IMR-90 (cell line): ENCODE measurements around the gene OR6C1. TPM values are rescaled to one million over a fixed set of nuclear protein-coding genes. Genes with fewer than 3 reads are reported as not detected.

Source experiments
- ATAC-seq: fragments of 200-7000 bp; cut with Tn5 transposase; 2 replicates; pipeline ENCODE4 v1.9.1; 2020; ENCODE audit warnings: low read depth, mild to moderate bottlenecking, moderate library complexity
- BruUV-seq: library from RNA; stranded (reverse); fragments of 400-500 nt; replicated peaks from 2 replicates; lab custom pipeline; 2021; lab: Mats Ljungman, UMichigan
- CTCF ChIA-PET: fragments of 300-600 bp; formaldehyde crosslinking; extraction: SDS; loops from one replicate; lab custom pipeline; 2021; ENCODE audit warnings: antibody characterized with exemption; lab: Yijun Ruan, JAX
- POLR2A ChIA-PET: fragments of 300-600 bp; sonication (Branson Sonifier 250); formaldehyde crosslinking; loops from one replicate; lab custom pipeline; 2022; ENCODE audit warnings: antibody characterized with exemption; ENCODE audit not compliant: unreplicated experiment; lab: Charles Lee
- DNase-seq: peaks from one replicate; pipeline ENCODE4 v3.0.0; 2013
- H2AFZ ChIP-seq: replicated peaks from 2 replicates; pipeline ENCODE3; 2013; ENCODE audit warnings: low read length, mild to moderate bottlenecking; ENCODE audit not compliant: poor library complexity
- H2AK5ac ChIP-seq: 2 replicates; pipeline ENCODE4 v1.6.1; 2013; ENCODE audit warnings: low read depth, low read length, inconsistent platforms
- H2AK9ac ChIP-seq: replicated peaks from 2 replicates; pipeline ENCODE3; 2013; ENCODE audit warnings: mild to moderate bottlenecking, low read depth, low read length, moderate library complexity; ENCODE audit not compliant: poor library complexity
- H2BK120ac ChIP-seq: 2 replicates; pipeline ENCODE4 v1.6.1; 2013; ENCODE audit warnings: low read depth, low read length, inconsistent platforms
- H2BK15ac ChIP-seq: 3 replicates; pipeline ENCODE4 v1.6.1; 2013; ENCODE audit warnings: low read depth, low read length, inconsistent platforms
- H2BK20ac ChIP-seq: 2 replicates; pipeline ENCODE4 v1.6.1; 2013; ENCODE audit warnings: low read depth, mild to moderate bottlenecking, inconsistent platforms, low read length, moderate library complexity
- H2BK5ac ChIP-seq: 2 replicates; pipeline ENCODE4 v1.6.1; 2013; ENCODE audit warnings: mild to moderate bottlenecking, low read depth, low read length, inconsistent platforms; ENCODE audit not compliant: poor library complexity, severe bottlenecking
- H3K14ac ChIP-seq: replicated peaks from 2 replicates; pipeline ENCODE4 v1.6.1; 2013; ENCODE audit warnings: low read depth, low read length, inconsistent platforms
- H3K18ac ChIP-seq: 2 replicates; pipeline ENCODE4 v1.6.1; 2013; ENCODE audit warnings: low read depth, low read length, control low read depth
- H3K23ac ChIP-seq: 2 replicates; pipeline ENCODE4 v1.6.1; 2013; ENCODE audit warnings: low read depth, low read length, inconsistent platforms
- H3K27ac ChIP-seq: 2 replicates; pipeline ENCODE4 v1.5.1; 2013; ENCODE audit warnings: mild to moderate bottlenecking, control low read depth, low read length; ENCODE audit not compliant: insufficient read depth
- H3K27me3 ChIP-seq: 2 replicates; pipeline ENCODE4 v1.6.1; 2013; ENCODE audit warnings: low read length; ENCODE audit not compliant: control insufficient read depth, insufficient read depth
- H3K36me3 ChIP-seq: 2 replicates; pipeline ENCODE4 v1.6.1; 2013; ENCODE audit warnings: low read length, mixed read lengths; ENCODE audit not compliant: control insufficient read depth, insufficient read depth
- H3K4ac ChIP-seq: 2 replicates; pipeline ENCODE4 v1.6.1; 2013; ENCODE audit warnings: low read depth, low read length, inconsistent platforms
- H3K4me1 ChIP-seq: 2 replicates; pipeline ENCODE4 v1.6.1; 2013; ENCODE audit warnings: low read length, mixed read lengths; ENCODE audit not compliant: control insufficient read depth, insufficient read depth
- H3K4me2 ChIP-seq: 2 replicates; pipeline ENCODE4 v1.6.1; 2013; ENCODE audit warnings: low read depth, mild to moderate bottlenecking, control low read depth, low read length, moderate library complexity
- H3K4me3 ChIP-seq: 2 replicates; pipeline ENCODE4 v1.5.1; 2013; ENCODE audit warnings: low read depth, mild to moderate bottlenecking, control low read depth, low read length, moderate library complexity; ENCODE audit not compliant: insufficient read depth
- H3K56ac ChIP-seq: 2 replicates; pipeline ENCODE4 v1.6.1; 2013; ENCODE audit warnings: low read length, inconsistent platforms; ENCODE audit not compliant: insufficient read depth; ENCODE audit errors: extremely low read depth
- H3K79me1 ChIP-seq, 2 experiments: 2 replicates each; pipeline ENCODE4 v1.6.1; 2013; ENCODE audit warnings: low read length in 2 of 2, inconsistent platforms in 1 of 2, low read depth in 1 of 2
- H3K9ac ChIP-seq: 2 replicates; pipeline ENCODE4 v1.6.1; 2013; ENCODE audit warnings: low read depth, low read length, control low read depth
- H3K9me1 ChIP-seq: 2 replicates; pipeline ENCODE4 v1.6.1; 2013; ENCODE audit warnings: low read length, inconsistent platforms; ENCODE audit not compliant: insufficient read depth
- H3K9me3 ChIP-seq: 2 replicates; pipeline ENCODE4 v1.6.1; 2013; ENCODE audit warnings: low read length; ENCODE audit not compliant: control insufficient read depth, insufficient read depth
- H4K20me1 ChIP-seq: 2 replicates; pipeline ENCODE4 v1.6.1; 2013; ENCODE audit warnings: low read length, inconsistent platforms; ENCODE audit not compliant: insufficient read depth
- H4K5ac ChIP-seq: 2 replicates; pipeline ENCODE4 v1.6.1; 2013; ENCODE audit warnings: mild to moderate bottlenecking, low read depth, low read length, control low read depth
- H4K8ac ChIP-seq, 2 experiments: 2 replicates each; pipeline ENCODE4 v1.6.1; 2013; ENCODE audit warnings: low read depth in 2 of 2, low read length in 2 of 2, control low read depth in 1 of 2, inconsistent platforms in 1 of 2
- H4K91ac ChIP-seq: 2 replicates; pipeline ENCODE4 v1.6.1; 2013; ENCODE audit warnings: low read depth, low read length, inconsistent platforms; ENCODE audit not compliant: insufficient read depth
- POLR2A ChIP-seq: IDR thresholded peaks from 2 replicates; pipeline ENCODE4 v1.6.1; 2012; ENCODE audit warnings: mild to moderate bottlenecking, low read depth, low read length
- SMC3 ChIP-seq: fragments of 150-350 bp; IDR thresholded peaks from 2 replicates; pipeline ENCODE4 v1.6.1; 2016; ENCODE audit warnings: low read depth, mild to moderate bottlenecking, antibody characterized with exemption, low read length, moderate library complexity
- WGBS, 2 experiments: methylation state at CpG; one replicate each; pipeline versions ENCODE4 v1.1.5 to v1.1.7; 2013; ENCODE audit warnings: missing lambda C conversion rate in 2 of 2; ENCODE audit not compliant: insufficient read length in 1 of 2; ENCODE audit errors: extremely low coverage in 2 of 2; 5-methylcytosine and 5-hydroxymethylcytosine counted together
- dilution Hi-C: fragments of 300-500 bp; cut with HindIII; formaldehyde crosslinking; loops from one replicate; pipeline ENCODE4 v1.14.3; 2018; ENCODE audit warnings: low sequenced_read_pairs; ENCODE audit not compliant: unreplicated experiment
- in situ Hi-C: fragments of 300-500 bp; cut with MboI; formaldehyde crosslinking; loops from 3 replicates; pipeline ENCODE4 v1.14.3; 2019; ENCODE audit warnings: low sequenced_read_pairs, inconsistent platforms, mixed read lengths
- intact Hi-C: fragments of 100-400 bp; cut with micrococcal nuclease; formaldehyde crosslinking; loops from 2 replicates; pipeline ENCODE4 v1.10.0; 2022
- polyA plus RNA-seq, 3 experiments: library from polyadenylated mRNA; depleted of rRNA; stranded (reverse); fragments of >200 nt; gene quantifications; 2 replicates each; pipeline ENCODE4 v1.2.3, GENCODE V29; 2012; ENCODE audit warnings: low replicate concordance in 1 of 3
- total RNA-seq: library from RNA; depleted of rRNA; stranded (reverse); fragments of >200 nt; gene quantifications from 2 replicates; pipeline ENCODE4 v1.2.3, GENCODE V29; 2012
- TF ChIP-seq, protein P1 (sequence below): fragments of 150-350 bp; IDR thresholded peaks from 2 replicates; pipeline ENCODE4 v1.6.1; 2017; ENCODE audit warnings: mild to moderate bottlenecking, antibody characterized with exemption, low read length, low read depth

Gene OR6C1
- total and polyA plus RNA-seq, 2 of the 4 experiments (the other 2 are of a cell fraction) = not detected

DNA sequence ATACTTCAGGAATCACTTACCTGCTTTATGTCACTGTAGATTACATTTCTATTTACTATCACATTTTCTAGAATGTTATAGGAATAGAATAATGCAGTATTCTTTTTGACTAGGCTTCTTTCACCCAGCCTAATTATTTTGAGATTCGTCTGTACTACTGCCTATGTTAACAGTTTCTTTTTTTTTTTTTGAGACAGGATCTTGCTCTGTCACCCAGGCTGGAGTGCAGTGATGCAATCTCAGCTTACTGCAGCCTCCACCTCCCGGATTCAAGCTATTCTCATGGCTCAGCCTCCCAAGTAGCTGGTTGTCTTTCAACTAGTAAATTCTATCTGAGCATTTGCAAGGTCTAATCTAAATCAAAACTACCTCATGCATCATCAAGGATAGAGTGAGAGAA lies 24.1 kb upstream of the OR6C1 start:
- Histone ChIP-seq H4K20me1 (no peaks in the 10 kb centered on the region), H3K79me1 (no peaks in the 10 kb centered on the region), H3K9me1 (no peaks in the 10 kb centered on the region), H2BK120ac (no peak overlapping the region), H4K91ac (no peak overlapping the region), H3K27me3 (no peaks in the 10 kb centered on the region), H2AFZ (no peak overlapping the region), H3K23ac (no peak overlapping the region), H4K8ac (no peak overlapping the region), H3K18ac (no peak overlapping the region), H3K4me3 (no peak overlapping the region), H2BK20ac (no peak overlapping the region), H3K27ac (no peak overlapping the region), H3K14ac (no peak overlapping the region), H4K5ac (no peak overlapping the region), H3K56ac (no peak overlapping the region), H3K4me2 (no peak overlapping the region), H3K36me3 (no peaks in the 10 kb centered on the region), H2BK5ac (no peak overlapping the region), H3K4me1 (no peaks in the 10 kb centered on the region), H2AK5ac (no peak overlapping the region), H3K4ac (no peak overlapping the region), H2BK15ac (no peak overlapping the region), H3K9ac (no peak overlapping the region), H2AK9ac (no peak overlapping the region), H3K9me3 (no peaks in the 10 kb centered on the region)
- BruUV-seq = no TSS peak
- no peak for DNase-seq
- no peak for ATAC-seq
- in situ Hi-C loops = no loop called here
- ChIA-PET CTCF (no interaction called here), POLR2A (no interaction called here)
- WGBS, 2 experiments = no CpG with 5 or more reads among the region's 2 CpGs
- dilution Hi-C loops = no loop called here
- TF ChIP-seq SMC3 (no peak), POLR2A (no peak)
- TF ChIP-seq, protein P1, sequence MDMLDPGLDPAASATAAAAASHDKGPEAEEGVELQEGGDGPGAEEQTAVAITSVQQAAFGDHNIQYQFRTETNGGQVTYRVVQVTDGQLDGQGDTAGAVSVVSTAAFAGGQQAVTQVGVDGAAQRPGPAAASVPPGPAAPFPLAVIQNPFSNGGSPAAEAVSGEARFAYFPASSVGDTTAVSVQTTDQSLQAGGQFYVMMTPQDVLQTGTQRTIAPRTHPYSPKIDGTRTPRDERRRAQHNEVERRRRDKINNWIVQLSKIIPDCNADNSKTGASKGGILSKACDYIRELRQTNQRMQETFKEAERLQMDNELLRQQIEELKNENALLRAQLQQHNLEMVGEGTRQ = no peak
- intact Hi-C loops = no loop called here
